ENCODE measurements around the gene CHD3. TPM values are rescaled to one million over a fixed set of nuclear protein-coding genes. Genes with fewer than 3 reads are reported as not detected.
A peak's percentile ranks its signal among the peaks of the same experiment; 100 is the strongest.

Gene CHD3
- total RNA-seq, 1 experiment from 2014 or later, result 197 TPM

GRCh38 chr17:7841915-7842379 lies 46.6 kb upstream of the CHD3 start:
- Histone ChIP-seq H2AFZ (peak overlapping the region; percentile 91), H3K36me3 (ENCODE audit: low read depth) (no peaks in the 10 kb centered on the region), H3K79me2 (ENCODE audit: low read depth) (peaks cover 23% of the 10 kb centered on the region), H3K9me2 (ENCODE audit: insufficient read depth) (no peaks in the 10 kb centered on the region), H4K20me1 (ENCODE audit: insufficient read depth) (peaks cover 10% of the 10 kb centered on the region), H3K27me3 (ENCODE audit: insufficient read depth, low read depth) (no peaks in the 10 kb centered on the region), H3K4me2 (peak overlapping the region; percentile 97), H3K9me3 (ENCODE audit: insufficient read depth, low read depth) (no peaks in the 10 kb centered on the region), H3K4me1 (replicated peaks; ENCODE audit: insufficient read depth) (peaks cover 28% of the 10 kb centered on the region), H3K4me3 (peak overlapping the region; percentile 93), H3F3A (ENCODE audit: insufficient read depth, low read depth) (peaks cover 45% of the 10 kb centered on the region; the same call in 1 of the 2 replicates), H3K27ac (peak overlapping the region; percentile 92)
- CTCF ChIA-PET, result no interaction called here
- DNase-seq, result peak; percentile 58 to 91
- no peak for TF ChIP-seq EZH2 (IDR thresholded peaks at IDR 0.05; ENCODE audit: low read depth)
- TF ChIP-seq, protein P1, sequence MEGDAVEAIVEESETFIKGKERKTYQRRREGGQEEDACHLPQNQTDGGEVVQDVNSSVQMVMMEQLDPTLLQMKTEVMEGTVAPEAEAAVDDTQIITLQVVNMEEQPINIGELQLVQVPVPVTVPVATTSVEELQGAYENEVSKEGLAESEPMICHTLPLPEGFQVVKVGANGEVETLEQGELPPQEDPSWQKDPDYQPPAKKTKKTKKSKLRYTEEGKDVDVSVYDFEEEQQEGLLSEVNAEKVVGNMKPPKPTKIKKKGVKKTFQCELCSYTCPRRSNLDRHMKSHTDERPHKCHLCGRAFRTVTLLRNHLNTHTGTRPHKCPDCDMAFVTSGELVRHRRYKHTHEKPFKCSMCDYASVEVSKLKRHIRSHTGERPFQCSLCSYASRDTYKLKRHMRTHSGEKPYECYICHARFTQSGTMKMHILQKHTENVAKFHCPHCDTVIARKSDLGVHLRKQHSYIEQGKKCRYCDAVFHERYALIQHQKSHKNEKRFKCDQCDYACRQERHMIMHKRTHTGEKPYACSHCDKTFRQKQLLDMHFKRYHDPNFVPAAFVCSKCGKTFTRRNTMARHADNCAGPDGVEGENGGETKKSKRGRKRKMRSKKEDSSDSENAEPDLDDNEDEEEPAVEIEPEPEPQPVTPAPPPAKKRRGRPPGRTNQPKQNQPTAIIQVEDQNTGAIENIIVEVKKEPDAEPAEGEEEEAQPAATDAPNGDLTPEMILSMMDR (conservative IDR thresholded peaks at IDR 0.05), result no peak
- intact Hi-C loops (cut with micrococcal nuclease; ENCODE audit: unreplicated experiment), result loop anchor here (5.0 kb wide), 3 partner anchors 95 to 580 kb away; partner anchors contain the start of gene CLDN7
- BruUV-seq (replicated peaks), result no TSS peak
- POLR2A ChIA-PET (ENCODE audit: unreplicated experiment), result interaction anchor here (0.5 kb wide), 1 partner anchor 131 kb away, joined by 3 read pairs; no protein-coding TSS in a partner anchor

DNA sequence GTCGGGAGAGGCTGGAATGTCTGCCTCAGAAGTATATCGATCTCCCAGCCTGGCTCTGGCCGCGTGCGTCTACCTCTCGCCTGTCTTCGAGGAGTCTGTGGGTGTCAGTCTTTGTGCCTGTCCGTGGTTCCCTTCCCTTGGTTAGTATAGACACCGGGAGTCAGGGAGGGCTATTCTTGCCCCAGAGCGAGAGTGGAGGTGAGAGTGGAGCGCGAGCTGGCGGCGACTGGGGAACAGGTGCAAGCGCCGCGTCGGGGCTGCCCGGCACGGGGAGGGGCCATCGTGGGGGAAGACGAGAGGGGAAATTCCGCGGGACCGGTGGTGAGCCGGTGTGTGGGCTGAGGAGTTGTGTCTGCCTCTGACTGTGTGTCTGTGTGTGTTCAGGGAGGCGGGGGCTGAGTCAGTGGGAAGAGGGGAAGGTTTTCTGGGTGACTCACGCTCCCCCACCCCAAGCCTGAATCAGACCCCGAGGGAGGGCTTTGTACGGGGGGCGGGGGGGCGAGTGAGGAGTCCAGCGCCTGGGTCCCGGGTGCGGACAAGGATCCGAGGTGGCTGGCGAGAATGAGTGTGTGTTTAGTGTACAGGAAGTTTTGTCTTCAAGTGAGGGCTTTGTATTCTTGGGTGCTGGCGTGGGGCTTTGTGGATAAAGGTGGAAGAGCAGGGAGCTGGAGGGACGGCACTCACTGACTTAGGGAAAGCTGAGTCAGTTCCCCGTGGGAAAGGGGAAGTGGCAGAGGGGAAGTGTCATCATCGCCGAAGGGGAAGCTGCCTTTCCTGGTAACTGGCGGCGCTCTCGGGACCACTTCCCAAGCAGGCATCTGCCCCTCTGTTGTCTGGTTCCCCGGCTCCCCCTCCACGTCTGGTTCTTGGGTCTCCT lies 46.0 kb upstream of the CHD3 start:
- Histone ChIP-seq H3K27ac (peak overlapping the region; percentile 92), H3F3A (ENCODE audit: insufficient read depth, low read depth) (peaks cover 39% of the 10 kb centered on the region; the same call in 1 of the 2 replicates), H3K36me3 (ENCODE audit: low read depth) (no peaks in the 10 kb centered on the region), H3K4me1 (replicated peaks; ENCODE audit: insufficient read depth) (peaks cover 21% of the 10 kb centered on the region), H3K79me2 (ENCODE audit: low read depth) (peaks cover 23% of the 10 kb centered on the region), H3K4me2 (peak overlapping the region; percentile 97), H3K27me3 (ENCODE audit: insufficient read depth, low read depth) (no peaks in the 10 kb centered on the region), H4K20me1 (ENCODE audit: insufficient read depth) (peaks cover 10% of the 10 kb centered on the region), H3K9me3 (ENCODE audit: insufficient read depth, low read depth) (no peaks in the 10 kb centered on the region), H3K4me3 (peak overlapping the region; percentile 93), H3K9me2 (ENCODE audit: insufficient read depth) (no peaks in the 10 kb centered on the region), H2AFZ (no peak overlapping the region; the same call in 1 of the 2 replicates)
- intact Hi-C loops (cut with micrococcal nuclease; ENCODE audit: unreplicated experiment), result loop anchor here (5.0 kb wide), 3 partner anchors 95 to 580 kb away; partner anchors contain the start of gene CLDN7
- ChIA-PET POLR2A (ENCODE audit: unreplicated experiment) (interaction anchor here (0.5 to 0.6 kb wide), 3 partner anchors 70 to 159 kb away, joined by 4 to 8 read pairs (median 7); no protein-coding TSS in a partner anchor), CTCF (no interaction called here)
- TF ChIP-seq, protein P1 (conservative IDR thresholded peaks at IDR 0.05), result no peak
- TSS peak; percentile 30 for BruUV-seq (replicated peaks)
- DNase-seq, result peak; percentile 68

DNA sequence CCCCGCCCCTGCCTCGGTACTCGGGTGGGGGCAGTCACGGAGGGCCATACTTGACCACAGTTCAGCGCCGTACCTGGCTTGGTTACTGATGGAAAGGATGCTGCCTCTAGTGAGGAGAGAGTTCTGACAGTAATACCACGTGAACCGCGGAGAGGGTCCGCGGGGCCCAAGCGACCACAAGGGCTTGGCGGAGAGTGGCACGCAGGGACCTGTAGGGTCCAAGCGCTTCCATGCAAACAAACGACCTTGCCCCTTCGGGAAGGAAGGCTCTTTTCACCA lies 45.4 kb upstream of the CHD3 start:
- BruUV-seq (replicated peaks), result TSS peak; percentile 31
- no peak for DNase-seq
- Histone ChIP-seq H3K27me3 (ENCODE audit: insufficient read depth, low read depth) (no peaks in the 10 kb centered on the region), H3K4me1 (replicated peaks; ENCODE audit: insufficient read depth) (peaks cover 19% of the 10 kb centered on the region), H2AFZ (no peak overlapping the region; the same call in 1 of the 2 replicates), H3K4me2 (peak overlapping the region; percentile 97), H3F3A (ENCODE audit: insufficient read depth, low read depth) (peaks cover 39% of the 10 kb centered on the region; the same call in 1 of the 2 replicates), H3K9me2 (ENCODE audit: insufficient read depth) (no peaks in the 10 kb centered on the region), H3K9me3 (ENCODE audit: insufficient read depth, low read depth) (no peaks in the 10 kb centered on the region), H3K27ac (peak overlapping the region; percentile 92), H3K4me3 (peak overlapping the region; percentile 93), H3K36me3 (ENCODE audit: low read depth) (no peaks in the 10 kb centered on the region), H4K20me1 (ENCODE audit: insufficient read depth) (peaks cover 10% of the 10 kb centered on the region), H3K79me2 (ENCODE audit: low read depth) (peaks cover 23% of the 10 kb centered on the region)
- ChIA-PET CTCF (no interaction called here), POLR2A (ENCODE audit: unreplicated experiment) (interaction anchor here (0.5 to 0.6 kb wide), 2 partner anchors 70 to 160 kb away, joined by 4 to 7 read pairs; no protein-coding TSS in a partner anchor)
- intact Hi-C loops (cut with micrococcal nuclease; ENCODE audit: unreplicated experiment), result loop anchor here (5.0 kb wide), 3 partner anchors 96 to 581 kb away; partner anchors contain the start of gene CLDN7
- TF ChIP-seq, protein P1 (conservative IDR thresholded peaks at IDR 0.05), result no peak
- TF ChIP-seq EZH2 (IDR thresholded peaks at IDR 0.05; ENCODE audit: low read depth), result no peak

Data from PC-9 (cell line).